ENCODE measurements around the gene LINGO4. TPM values are rescaled to one million over a fixed set of nuclear protein-coding genes. Genes with fewer than 3 reads are reported as not detected.

LINGO4 gene
- polyA plus RNA-seq, 6 donors from 2014 or later = not detected

DNA sequence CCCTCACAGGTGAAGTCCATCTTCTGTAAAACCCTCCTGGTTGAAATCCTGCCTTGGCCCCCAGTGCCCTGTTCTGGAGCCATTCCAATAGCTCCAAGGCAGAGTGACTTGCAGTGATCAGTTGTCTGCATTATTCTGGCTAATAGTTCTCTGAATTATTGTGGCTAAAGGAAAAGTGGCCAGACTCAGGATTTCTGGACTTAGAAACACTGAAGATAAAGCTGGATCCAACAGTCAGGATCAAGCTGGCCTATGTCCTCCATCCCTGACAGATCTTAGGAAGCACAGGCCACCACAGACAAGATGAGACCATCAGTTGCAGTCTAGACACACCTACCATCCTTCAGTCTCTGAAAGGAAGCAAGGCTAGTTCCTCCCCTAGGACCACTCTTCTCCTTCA, 35.2 kb upstream of the LINGO4 start:
- H3K27ac Mint-ChIP-seq = peak overlapping the region in 3 of 6 donors; percentile 27 to 80 (median 75)
- H3K27me3 Mint-ChIP-seq = peaks cover 8 to 16% (median 15%) of the 10 kb centered on the region in 3 donors
- peak overlapping the region; percentile 18 to 89 (median 84) for H3K4me3 Mint-ChIP-seq
- ATAC-seq (ENCODE audit: low read depth in 2 of 2) = no peak
- H3K9me3 Mint-ChIP-seq = peaks cover 0 to 4% (median 0%) of the 10 kb centered on the region in 7 donors
- DNase-seq = no peak
- no peaks in the 10 kb centered on the region for H3K36me3 Mint-ChIP-seq
- peaks cover 43 to 62% (median 43%) of the 10 kb centered on the region in 3 donors for H3K4me1 Mint-ChIP-seq

DNA sequence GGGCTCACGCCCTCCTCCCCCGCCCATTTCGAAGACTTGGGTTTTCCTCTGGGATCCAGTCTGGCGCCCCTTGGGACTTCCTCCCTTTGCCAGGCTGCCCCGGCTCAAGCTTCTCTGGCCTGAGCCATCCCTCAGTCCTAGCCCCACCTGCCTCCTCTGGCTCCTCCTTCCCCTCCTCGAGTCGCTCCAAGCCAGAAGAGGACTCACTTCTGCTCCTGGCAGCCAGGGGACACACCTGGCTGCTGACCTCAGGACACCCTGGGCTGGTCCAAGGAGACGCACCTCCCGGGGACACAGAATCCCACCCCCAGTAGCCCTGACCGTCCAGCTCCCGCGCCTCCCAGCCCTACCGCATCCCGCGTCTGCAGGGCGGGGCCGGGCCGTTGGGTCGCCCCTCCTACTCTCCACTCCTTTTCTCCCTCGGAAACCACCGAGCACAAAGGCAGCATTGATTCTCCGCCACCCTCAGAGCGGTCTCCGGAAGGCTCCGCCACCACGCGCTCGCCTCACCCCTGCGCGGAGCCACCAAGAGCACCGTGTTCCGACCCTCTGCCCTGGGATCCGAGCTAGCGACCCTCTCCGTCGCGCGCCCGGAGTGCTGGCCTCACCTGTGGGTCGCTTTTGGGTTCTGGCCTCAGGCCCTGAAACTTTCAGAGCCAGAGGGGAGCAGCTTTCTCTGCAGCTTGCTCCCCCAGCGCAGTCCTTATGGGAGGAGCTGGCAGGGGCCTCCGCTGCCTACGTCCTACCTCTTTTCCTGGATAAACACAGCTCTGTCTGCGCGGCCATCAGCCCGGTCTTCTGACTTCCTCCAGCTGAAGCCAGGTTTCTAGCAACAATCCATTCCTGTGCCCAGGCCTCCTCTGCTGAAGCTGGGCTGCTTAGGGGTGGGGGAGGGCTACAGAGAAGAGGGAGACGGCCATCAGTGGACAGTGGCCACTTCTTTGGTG, 34.5 kb upstream of the LINGO4 start, which contains the start of gene C2CD4D:
Gene C2CD4D, minus strand, starts transcription at position 364 of the 947 bp plus-strand sequence. CDS start 831 bp downstream, outside the sequence.
- H3K36me3 Mint-ChIP-seq = no peaks in the 10 kb centered on the region
- H3K9me3 Mint-ChIP-seq = peaks cover 0 to 4% (median 0%) of the 10 kb centered on the region in 7 donors
- peak within 1 kb of the TSS; percentile 75 to 91 (median 84) for H3K4me3 Mint-ChIP-seq
- H3K27me3 Mint-ChIP-seq = peaks cover 8 to 16% (median 15%) of the 10 kb centered on the region in 3 donors
- peak within 1 kb of the TSS in 5 of 6 donors; percentile 72 to 86 (median 76) for H3K27ac Mint-ChIP-seq
- H3K4me1 Mint-ChIP-seq = peaks cover 38 to 59% (median 39%) of the 10 kb centered on the region in 3 donors
- DNase-seq (peak; percentile 42), ATAC-seq (ENCODE audit: low read depth in 2 of 2) (peak; percentile 63)

DNA sequence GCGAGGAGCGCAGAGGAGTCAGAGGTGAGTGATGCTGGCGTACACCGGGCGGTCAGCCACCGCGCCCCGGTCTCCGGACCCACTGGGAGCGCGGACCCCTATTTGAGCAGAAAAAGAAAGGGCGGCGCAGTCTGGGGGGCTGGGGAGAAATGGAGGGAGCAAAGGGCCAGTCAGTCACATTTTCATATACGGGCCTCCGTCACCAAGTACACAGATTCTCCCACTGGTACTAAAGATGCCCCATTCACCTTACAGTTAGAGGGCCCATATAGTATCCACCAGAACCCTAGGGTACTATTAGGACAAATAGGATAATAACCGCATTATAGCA, 33.8 kb upstream of the LINGO4 start:
- no peaks in the 10 kb centered on the region for H3K36me3 Mint-ChIP-seq
- H3K4me1 Mint-ChIP-seq = peaks cover 31 to 52% (median 33%) of the 10 kb centered on the region in 3 donors
- H3K27ac Mint-ChIP-seq = peak overlapping the region in 3 of 6 donors; percentile 52 to 86 (median 67)
- H3K4me3 Mint-ChIP-seq = peak overlapping the region; percentile 75 to 91 (median 84)
- H3K9me3 Mint-ChIP-seq = peaks cover 0 to 4% (median 0%) of the 10 kb centered on the region in 7 donors
- ATAC-seq (ENCODE audit: low read depth in 2 of 2) (no peak), DNase-seq (no peak)
- peaks cover 8 to 16% (median 15%) of the 10 kb centered on the region in 3 donors for H3K27me3 Mint-ChIP-seq

DNA sequence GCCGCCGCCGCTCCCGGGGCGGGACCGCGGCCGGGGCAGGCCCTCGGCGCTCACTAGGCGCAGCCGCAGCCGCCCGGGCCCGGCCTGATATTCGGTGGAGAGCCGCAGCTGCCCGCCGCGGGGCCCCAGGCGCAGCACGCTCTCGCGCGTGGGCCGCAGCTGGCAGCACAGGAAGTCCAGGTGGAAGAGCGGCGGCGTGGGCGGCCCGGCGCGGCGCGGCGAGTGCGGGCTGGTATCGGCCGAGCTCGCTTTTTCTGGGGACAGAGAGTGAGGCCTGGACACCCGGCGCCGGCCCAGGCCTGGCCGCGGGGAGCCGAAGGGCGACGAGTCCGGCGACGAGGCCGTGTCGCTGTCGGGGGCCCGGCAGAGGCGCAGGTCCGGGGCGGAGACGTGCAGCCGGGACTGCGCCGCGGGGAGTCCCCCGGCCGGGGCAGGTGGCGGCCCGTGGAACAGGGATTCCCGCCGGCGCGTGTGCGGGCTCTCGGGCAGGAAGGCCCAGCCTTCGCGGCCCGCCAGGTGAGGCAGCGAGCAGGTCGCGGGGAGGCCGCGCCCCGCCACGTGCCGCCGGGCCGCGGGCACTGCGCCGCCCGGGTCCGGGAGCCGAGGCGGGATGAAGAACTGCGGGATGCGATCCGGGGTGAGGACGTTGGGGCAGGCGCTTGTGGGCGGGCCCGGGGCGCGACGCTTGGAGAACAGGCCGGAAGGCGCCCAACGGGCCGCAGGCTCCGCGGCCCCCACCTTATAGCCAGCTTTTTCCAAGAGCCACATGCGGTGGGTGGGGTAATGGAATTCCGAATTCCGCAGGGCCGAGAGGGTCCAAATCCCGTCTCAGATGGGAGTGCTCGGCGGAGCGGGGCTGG, 33.2 kb upstream of the LINGO4 start:
- DNase-seq = peak; percentile 58
- peaks cover 12 to 18% (median 16%) of the 10 kb centered on the region in 3 donors for H3K27me3 Mint-ChIP-seq
- H3K4me3 Mint-ChIP-seq = peak overlapping the region; percentile 75 to 91 (median 84)
- H3K36me3 Mint-ChIP-seq = no peaks in the 10 kb centered on the region
- peak; percentile 44 to 50 for ATAC-seq (ENCODE audit: low read depth in 2 of 2)
- H3K27ac Mint-ChIP-seq = peak overlapping the region in 3 of 6 donors; percentile 52 to 86 (median 67)
- peaks cover 0 to 4% (median 0%) of the 10 kb centered on the region in 7 donors for H3K9me3 Mint-ChIP-seq
- H3K4me1 Mint-ChIP-seq = peaks cover 29 to 47% (median 33%) of the 10 kb centered on the region in 3 donors

- DNase-seq (no peak), ATAC-seq (ENCODE audit: low read depth in 2 of 2) (no peak)
- H3K27me3 Mint-ChIP-seq = peaks cover 12 to 23% (median 16%) of the 10 kb centered on the region in 3 donors
- peaks cover 24 to 41% (median 33%) of the 10 kb centered on the region in 3 donors for H3K4me1 Mint-ChIP-seq
- H3K36me3 Mint-ChIP-seq = no peaks in the 10 kb centered on the region
- no peaks in the 10 kb centered on the region for H3K9me3 Mint-ChIP-seq
- peak overlapping the region; percentile 75 to 92 (median 84) for H3K4me3 Mint-ChIP-seq
- peak overlapping the region in 3 of 6 donors; percentile 32 to 93 (median 72) for H3K27ac Mint-ChIP-seq
These were observed 32.6 kb upstream of the LINGO4 start for GRCh38 chr1:151837884-151838221.

DNA sequence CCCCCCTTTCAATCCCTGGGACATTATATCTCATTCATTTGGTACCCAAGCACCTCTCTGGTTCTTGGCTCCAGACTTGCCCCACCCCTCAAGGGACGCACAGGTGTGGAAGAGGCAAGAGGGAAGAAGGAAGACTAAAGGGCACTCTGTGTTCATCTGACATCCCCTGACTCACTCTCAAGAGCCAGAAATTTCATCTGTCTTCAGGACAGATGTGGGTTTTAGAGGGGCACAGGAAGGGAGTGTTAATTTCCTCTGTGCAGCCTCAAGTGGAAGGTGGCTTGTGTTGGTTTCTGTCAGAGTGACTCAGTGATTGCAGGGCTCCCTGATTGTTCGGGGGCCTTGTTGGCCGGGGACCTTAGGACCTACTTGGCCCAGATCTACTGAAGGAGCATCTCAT, 32.0 kb upstream of the LINGO4 start:
- DNase-seq (no peak), ATAC-seq (ENCODE audit: low read depth in 2 of 2) (no peak)
- H3K4me3 Mint-ChIP-seq = peak overlapping the region; percentile 75 to 92 (median 84)
- peak overlapping the region in 4 of 6 donors; percentile 32 to 93 (median 78) for H3K27ac Mint-ChIP-seq
- H3K36me3 Mint-ChIP-seq = no peaks in the 10 kb centered on the region
- H3K27me3 Mint-ChIP-seq = peaks cover 12 to 23% (median 16%) of the 10 kb centered on the region in 3 donors
- no peaks in the 10 kb centered on the region for H3K9me3 Mint-ChIP-seq
- H3K4me1 Mint-ChIP-seq = peaks cover 24 to 38% (median 33%) of the 10 kb centered on the region in 3 donors

- ATAC-seq (ENCODE audit: low read depth in 2 of 2) (no peak), DNase-seq (no peak)
- no peak overlapping the region for H3K4me3 Mint-ChIP-seq
- H3K4me1 Mint-ChIP-seq = peaks cover 30 to 37% (median 33%) of the 10 kb centered on the region in 3 donors
- H3K9me3 Mint-ChIP-seq = no peaks in the 10 kb centered on the region
- H3K27me3 Mint-ChIP-seq = peaks cover 12 to 31% (median 16%) of the 10 kb centered on the region in 3 donors
- no peaks in the 10 kb centered on the region for H3K36me3 Mint-ChIP-seq
- H3K27ac Mint-ChIP-seq = no peak overlapping the region
These were observed 30.4 kb upstream of the LINGO4 start for GRCh38 chr1:151835596-151835995.

DNA sequence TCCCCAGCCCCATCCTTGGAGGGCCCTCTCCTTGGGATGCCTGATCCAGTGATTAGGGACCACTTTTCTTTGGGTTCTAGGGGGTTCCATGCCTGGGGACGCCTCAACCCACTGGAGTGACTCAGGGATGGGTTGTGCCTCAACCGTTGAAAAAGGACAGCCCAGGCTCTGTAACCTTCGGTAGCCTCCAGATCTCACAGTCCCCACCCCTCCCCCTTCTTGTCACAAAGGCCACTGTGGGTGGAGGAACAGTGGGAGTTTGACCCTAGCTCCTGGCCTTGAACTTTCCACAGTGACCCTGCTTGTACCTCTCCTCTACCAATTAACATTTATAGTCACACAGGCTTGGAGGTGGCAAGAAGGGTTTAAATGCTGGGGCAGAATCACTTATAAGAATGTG, 29.0 kb upstream of the LINGO4 start:
- DNase-seq (no peak), ATAC-seq (ENCODE audit: low read depth in 2 of 2) (no peak)
- H3K27ac Mint-ChIP-seq = no peak overlapping the region
- H3K4me1 Mint-ChIP-seq = peaks cover 27 to 33% (median 30%) of the 10 kb centered on the region in 3 donors
- H3K36me3 Mint-ChIP-seq = no peaks in the 10 kb centered on the region
- no peak overlapping the region for H3K4me3 Mint-ChIP-seq
- H3K9me3 Mint-ChIP-seq = no peaks in the 10 kb centered on the region
- H3K27me3 Mint-ChIP-seq = peaks cover 12 to 35% (median 20%) of the 10 kb centered on the region in 3 donors

GRCh38 chr1:151833172-151833900, 28.1 kb upstream of the LINGO4 start:
- DNase-seq (no peak), ATAC-seq (ENCODE audit: low read depth in 2 of 2) (no peak)
- no peaks in the 10 kb centered on the region for H3K36me3 Mint-ChIP-seq
- no peak overlapping the region for H3K4me3 Mint-ChIP-seq
- H3K27me3 Mint-ChIP-seq = peaks cover 12 to 40% (median 25%) of the 10 kb centered on the region in 3 donors
- no peaks in the 10 kb centered on the region for H3K9me3 Mint-ChIP-seq
- H3K27ac Mint-ChIP-seq = peak overlapping the region in 2 of 6 donors; percentile 67 to 85
- H3K4me1 Mint-ChIP-seq = peaks cover 30 to 37% (median 31%) of the 10 kb centered on the region in 3 donors

GRCh38 chr1:151832318-151832980, 27.2 kb upstream of the LINGO4 start:
- Mint-ChIP-seq H3K27me3 (peaks cover 9 to 44% (median 27%) of the 10 kb centered on the region in 3 donors), H3K4me1 (peaks cover 28 to 39% (median 30%) of the 10 kb centered on the region in 3 donors), H3K9me3 (no peaks in the 10 kb centered on the region), H3K4me3 (no peak overlapping the region), H3K27ac (peak overlapping the region in 2 of 6 donors; percentile 9 to 27), H3K36me3 (no peaks in the 10 kb centered on the region)
- DNase-seq (no peak), ATAC-seq (ENCODE audit: low read depth in 2 of 2) (no peak)

DNA sequence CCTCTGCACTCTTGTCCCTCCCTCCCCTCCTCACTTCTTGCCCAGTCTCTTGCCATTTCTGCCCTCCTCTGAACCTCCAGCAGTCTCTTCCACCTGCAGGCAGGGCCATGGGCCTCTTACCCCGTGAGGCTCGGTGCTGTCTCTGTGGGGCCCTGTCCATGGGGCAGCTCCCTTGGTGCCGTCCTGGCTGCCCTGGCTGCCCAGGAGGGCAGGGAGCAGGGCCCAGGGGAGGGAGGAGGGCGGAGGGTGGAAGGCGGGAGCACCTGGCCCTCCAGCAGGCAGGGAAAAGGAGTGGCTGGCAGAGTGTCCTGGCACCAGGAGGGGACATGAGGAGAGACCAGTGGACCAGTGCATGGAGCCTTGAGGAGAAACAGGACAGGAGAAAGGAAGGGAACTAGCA, 26.4 kb upstream of the LINGO4 start, which contains the start of gene RORC:
Gene RORC, minus strand, starts transcription at position 198 of the 400 bp plus-strand sequence. Its CDS starts 38 bp downstream, at position 160.
- no peak within 1 kb of the TSS for H3K4me3 Mint-ChIP-seq
- no peaks in the 10 kb centered on the region for H3K9me3 Mint-ChIP-seq
- H3K36me3 Mint-ChIP-seq = no peaks in the 10 kb centered on the region
- DNase-seq (no peak), ATAC-seq (ENCODE audit: low read depth in 2 of 2) (no peak)
- H3K27ac Mint-ChIP-seq = peak within 1 kb of the TSS in 3 of 6 donors; percentile 9 to 27 (median 26)
- peaks cover 22 to 30% (median 23%) of the 10 kb centered on the region in 3 donors for H3K4me1 Mint-ChIP-seq
- H3K27me3 Mint-ChIP-seq = peaks cover 8 to 39% (median 23%) of the 10 kb centered on the region in 3 donors

DNA sequence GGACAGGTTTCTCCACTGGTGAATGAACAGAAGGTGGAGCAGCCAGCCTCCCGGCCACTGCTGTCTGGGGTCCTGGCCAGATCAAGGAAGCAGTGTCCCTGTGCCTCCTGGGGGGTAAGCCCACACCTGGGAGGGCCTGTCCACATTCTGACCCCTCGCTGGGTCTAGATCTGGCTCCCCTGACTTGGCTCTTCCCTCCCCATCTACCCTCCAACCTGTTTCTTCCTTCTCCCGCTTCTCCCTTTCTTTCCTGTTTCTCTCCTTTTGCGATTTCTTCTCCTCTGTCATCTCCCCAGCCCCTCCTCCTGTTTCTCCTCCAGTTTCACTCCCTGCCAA, 26.0 kb upstream of the LINGO4 start:
- DNase-seq = no peak
- H3K4me1 Mint-ChIP-seq = peaks cover 18 to 27% (median 20%) of the 10 kb centered on the region in 3 donors
- peaks cover 8 to 35% (median 23%) of the 10 kb centered on the region in 3 donors for H3K27me3 Mint-ChIP-seq
- no peak overlapping the region for H3K4me3 Mint-ChIP-seq
- no peaks in the 10 kb centered on the region for H3K9me3 Mint-ChIP-seq
- no peak for ATAC-seq (ENCODE audit: low read depth in 2 of 2)
- peak overlapping the region in 1 of 6 donors; percentile 26 for H3K27ac Mint-ChIP-seq
- no peaks in the 10 kb centered on the region for H3K36me3 Mint-ChIP-seq

All from naive B cell (primary cell).